ENCODE results near the gene UHRF2. TPM values are rescaled to one million over a fixed set of nuclear protein-coding genes. Genes with fewer than 3 reads are reported as not detected.
A peak's percentile ranks its signal among the peaks of the same experiment; 100 is the strongest.

UHRF2 gene
- total RNA-seq, 1 experiment from 2014 or later, result 31.3 TPM

DNA sequence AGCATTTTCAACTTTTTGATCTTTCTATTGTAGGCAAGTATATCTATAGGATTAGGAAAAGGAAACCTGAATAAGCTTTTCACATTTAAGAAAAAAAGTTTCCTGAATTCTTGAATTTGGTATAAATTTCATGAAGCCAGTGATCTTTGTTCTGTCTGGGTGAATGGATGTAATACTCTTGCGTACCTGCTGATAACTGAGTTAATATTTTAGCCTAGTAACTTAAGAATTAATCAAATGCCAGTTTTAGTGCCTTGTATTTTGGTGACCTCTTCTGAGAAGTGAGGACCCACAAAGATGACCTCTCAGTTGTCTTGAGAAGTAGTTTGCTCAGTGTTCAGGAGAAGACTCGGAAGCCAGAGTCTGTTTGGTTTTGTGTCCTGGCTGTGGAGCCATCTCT lies 77.9 kb downstream of the UHRF2 start:
- no peaks in the 10 kb centered on the region for H3K9me2 ChIP-seq (replicated peaks; ENCODE audit: low read length)
- peaks cover 9% of the 10 kb centered on the region; the same call in 1 of the 2 replicates for H3K79me2 ChIP-seq (ENCODE audit: low read length)
- DNase-seq (no peak), ATAC-seq (no peak)
- no peak overlapping the region for H3K4me3 ChIP-seq (ENCODE audit: low read length)
- no peak overlapping the region for H3K4me2 ChIP-seq (ENCODE audit: low read length)
- TF ChIP-seq EZH2 (IDR thresholded peaks at IDR 0.05; ENCODE audit: low read length, unreplicated experiment), result no peak
- no peak for TF ChIP-seq EZH2phosphoT487 (IDR thresholded peaks at IDR 0.05; ENCODE audit: borderline replicate concordance, low read length)
- TF ChIP-seq, protein P1, sequence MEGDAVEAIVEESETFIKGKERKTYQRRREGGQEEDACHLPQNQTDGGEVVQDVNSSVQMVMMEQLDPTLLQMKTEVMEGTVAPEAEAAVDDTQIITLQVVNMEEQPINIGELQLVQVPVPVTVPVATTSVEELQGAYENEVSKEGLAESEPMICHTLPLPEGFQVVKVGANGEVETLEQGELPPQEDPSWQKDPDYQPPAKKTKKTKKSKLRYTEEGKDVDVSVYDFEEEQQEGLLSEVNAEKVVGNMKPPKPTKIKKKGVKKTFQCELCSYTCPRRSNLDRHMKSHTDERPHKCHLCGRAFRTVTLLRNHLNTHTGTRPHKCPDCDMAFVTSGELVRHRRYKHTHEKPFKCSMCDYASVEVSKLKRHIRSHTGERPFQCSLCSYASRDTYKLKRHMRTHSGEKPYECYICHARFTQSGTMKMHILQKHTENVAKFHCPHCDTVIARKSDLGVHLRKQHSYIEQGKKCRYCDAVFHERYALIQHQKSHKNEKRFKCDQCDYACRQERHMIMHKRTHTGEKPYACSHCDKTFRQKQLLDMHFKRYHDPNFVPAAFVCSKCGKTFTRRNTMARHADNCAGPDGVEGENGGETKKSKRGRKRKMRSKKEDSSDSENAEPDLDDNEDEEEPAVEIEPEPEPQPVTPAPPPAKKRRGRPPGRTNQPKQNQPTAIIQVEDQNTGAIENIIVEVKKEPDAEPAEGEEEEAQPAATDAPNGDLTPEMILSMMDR (conservative IDR thresholded peaks at IDR 0.05; ENCODE audit: low read depth, low read length), result no peak
- intact Hi-C loops (cut with micrococcal nuclease), result loop anchor here (5.0 to 10.0 kb wide), 2 partner anchors 66 to 139 kb away; no protein-coding TSS in a partner anchor
- no peaks in the 10 kb centered on the region for H3K4me1 ChIP-seq (ENCODE audit: insufficient read depth, low read length)
- H3K27me3 ChIP-seq (ENCODE audit: low read length), result no peaks in the 10 kb centered on the region
- ChIA-PET POLR2A (ENCODE audit: unreplicated experiment) (no interaction called here), CTCF (no interaction called here)
- no peaks in the 10 kb centered on the region for H4K20me1 ChIP-seq (ENCODE audit: low read length)
- no peaks in the 10 kb centered on the region for H3K9me3 ChIP-seq (ENCODE audit: low read length)
- H2AFZ ChIP-seq (ENCODE audit: low read length), result no peak overlapping the region
- H3F3A ChIP-seq (ENCODE audit: low read length, unreplicated experiment), result no peaks in the 10 kb centered on the region
- no peak overlapping the region for H3K9ac ChIP-seq (ENCODE audit: low read length)
- H3K27ac ChIP-seq (ENCODE audit: low read length), result no peak overlapping the region
- H3K36me3 ChIP-seq (ENCODE audit: low read depth, low read length), result peaks cover 11% of the 10 kb centered on the region; the same call in 1 of the 2 replicates
- no TSS peak for BruUV-seq (replicated peaks)

GRCh38 chr9:6495466-6495865 lies 82.5 kb downstream of the UHRF2 start:
- TF ChIP-seq, protein P1 (conservative IDR thresholded peaks at IDR 0.05; ENCODE audit: low read depth, low read length), result peak; percentile 26; the same call in 1 of the 2 replicates
- no peak for TF ChIP-seq EZH2phosphoT487 (IDR thresholded peaks at IDR 0.05; ENCODE audit: borderline replicate concordance, low read length)
- peak; percentile 6 for DNase-seq
- BruUV-seq (replicated peaks), result no TSS peak
- no peaks in the 10 kb centered on the region for H3K4me1 ChIP-seq (ENCODE audit: insufficient read depth, low read length)
- H2AFZ ChIP-seq (ENCODE audit: low read length), result no peak overlapping the region
- H3K4me3 ChIP-seq (ENCODE audit: low read length), result no peak overlapping the region
- peaks cover 32% of the 10 kb centered on the region for H3K36me3 ChIP-seq (ENCODE audit: low read depth, low read length)
- ATAC-seq, result no peak; the same call in 1 of the 2 replicates
- H3K9me2 ChIP-seq (replicated peaks; ENCODE audit: low read length), result no peaks in the 10 kb centered on the region
- ChIA-PET POLR2A (ENCODE audit: unreplicated experiment) (no interaction called here), CTCF (interaction anchor here (0.5 kb wide), 1 partner anchor 72 kb away, joined by 3 read pairs; no protein-coding TSS in a partner anchor)
- no peaks in the 10 kb centered on the region for H3F3A ChIP-seq (ENCODE audit: low read length, unreplicated experiment)
- no peak overlapping the region for H3K4me2 ChIP-seq (ENCODE audit: low read length)
- H3K27me3 ChIP-seq (ENCODE audit: low read length), result no peaks in the 10 kb centered on the region
- H3K9ac ChIP-seq (ENCODE audit: low read length), result no peak overlapping the region
- no peaks in the 10 kb centered on the region for H3K9me3 ChIP-seq (ENCODE audit: low read length)
- intact Hi-C loops (cut with micrococcal nuclease), result loop anchor here (1.0 to 10.0 kb wide), 2 partner anchors 71 to 72 kb away; no protein-coding TSS in a partner anchor
- no peak overlapping the region for H3K27ac ChIP-seq (ENCODE audit: low read length)
- H4K20me1 ChIP-seq (ENCODE audit: low read length), result no peaks in the 10 kb centered on the region
- H3K79me2 ChIP-seq (ENCODE audit: low read length), result peaks cover 9% of the 10 kb centered on the region; the same call in 1 of the 2 replicates

DNA sequence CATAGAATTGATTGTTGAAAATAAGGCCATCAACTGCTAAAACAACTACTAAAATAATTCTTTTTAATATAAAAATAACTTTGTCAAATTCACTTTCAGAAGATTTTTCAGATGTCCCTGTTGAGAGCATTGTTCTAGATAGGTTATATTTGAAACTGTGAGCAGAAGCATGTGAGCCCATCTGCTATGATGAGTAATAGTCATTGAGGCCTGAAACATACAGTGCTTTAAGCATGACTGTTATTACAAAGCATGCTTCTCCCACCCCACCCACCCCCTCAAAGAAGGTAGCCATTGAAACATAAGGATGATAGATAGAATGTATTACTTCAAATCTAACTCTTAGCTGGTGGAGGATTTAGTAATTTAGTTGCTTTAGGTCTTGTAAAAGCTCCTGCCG lies 86.0 kb downstream of the UHRF2 start:
- no peak overlapping the region for H3K4me3 ChIP-seq (ENCODE audit: low read length)
- no peak for ATAC-seq
- H3K27ac ChIP-seq (ENCODE audit: low read length), result no peak overlapping the region
- peak; percentile 3 for DNase-seq
- H3F3A ChIP-seq (ENCODE audit: low read length, unreplicated experiment), result no peaks in the 10 kb centered on the region
- no peaks in the 10 kb centered on the region for H4K20me1 ChIP-seq (ENCODE audit: low read length)
- no peak overlapping the region for H3K9ac ChIP-seq (ENCODE audit: low read length)
- H3K9me2 ChIP-seq (replicated peaks; ENCODE audit: low read length), result no peaks in the 10 kb centered on the region
- no peaks in the 10 kb centered on the region for H3K9me3 ChIP-seq (ENCODE audit: low read length)
- H3K4me2 ChIP-seq (ENCODE audit: low read length), result no peak overlapping the region
- peaks cover 36% of the 10 kb centered on the region for H3K36me3 ChIP-seq (ENCODE audit: low read depth, low read length)
- no peak overlapping the region for H2AFZ ChIP-seq (ENCODE audit: low read length)
- BruUV-seq (replicated peaks), result no TSS peak
- ChIA-PET POLR2A (ENCODE audit: unreplicated experiment) (no interaction called here), CTCF (no interaction called here)
- intact Hi-C loops (cut with micrococcal nuclease), result loop anchor here (10.0 kb wide), 1 partner anchor 74 kb away; no protein-coding TSS in a partner anchor
- H3K79me2 ChIP-seq (ENCODE audit: low read length), result no peaks in the 10 kb centered on the region
- H3K4me1 ChIP-seq (ENCODE audit: insufficient read depth, low read length), result peaks cover 16% of the 10 kb centered on the region
- TF ChIP-seq, protein P1 (conservative IDR thresholded peaks at IDR 0.05; ENCODE audit: low read depth, low read length), result no peak
- TF ChIP-seq EZH2 (IDR thresholded peaks at IDR 0.05; ENCODE audit: low read length, unreplicated experiment) (no peak), EZH2phosphoT487 (IDR thresholded peaks at IDR 0.05; ENCODE audit: borderline replicate concordance, low read length) (no peak)
- H3K27me3 ChIP-seq (ENCODE audit: low read length), result no peaks in the 10 kb centered on the region
